Measurements from ENCODE around the gene AKT1S1.
"Not testable (repeated sequence)": the region's sequence is repeated elsewhere in the genome, so short reads cannot be mapped to it uniquely, and the experiment has no call there.

Gene AKT1S1

DNA sequence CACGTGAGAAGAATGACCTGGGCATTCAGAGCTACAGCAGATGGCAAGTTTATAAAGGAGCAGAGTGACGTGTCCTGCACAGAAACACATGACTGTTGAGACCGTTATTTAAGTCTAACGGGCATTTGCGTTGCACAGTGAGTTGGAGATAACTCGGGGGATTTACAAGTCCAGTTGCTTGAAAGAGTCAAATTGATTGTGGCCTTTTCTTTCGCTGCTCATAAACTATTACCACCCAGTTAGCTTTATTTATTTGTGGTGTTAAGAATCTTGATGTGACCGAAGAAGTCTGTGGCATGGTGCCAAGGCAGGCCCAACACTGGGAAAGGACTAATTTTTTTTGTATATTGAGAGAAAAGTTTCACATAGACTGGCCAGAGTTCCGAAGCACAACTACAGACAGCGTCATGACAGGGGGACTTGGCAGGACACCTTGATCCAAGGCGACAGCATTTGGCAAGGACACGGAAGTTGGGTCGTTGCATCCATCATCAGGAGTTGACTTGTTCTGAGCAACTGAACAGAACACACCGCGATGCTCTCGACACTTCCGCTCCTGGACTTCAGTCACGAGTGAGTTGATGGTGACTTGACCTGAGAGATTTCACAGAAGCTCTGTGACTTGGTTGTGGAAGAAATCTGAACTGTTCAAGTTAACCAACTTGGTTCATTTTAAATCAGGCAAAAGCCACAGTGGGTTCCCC is 38.1 kb downstream of the AKT1S1 start:
- no peak for DNase-seq (ENCODE audit: low read depth in 4 of 4, low spot score in 1 of 4)

DNA sequence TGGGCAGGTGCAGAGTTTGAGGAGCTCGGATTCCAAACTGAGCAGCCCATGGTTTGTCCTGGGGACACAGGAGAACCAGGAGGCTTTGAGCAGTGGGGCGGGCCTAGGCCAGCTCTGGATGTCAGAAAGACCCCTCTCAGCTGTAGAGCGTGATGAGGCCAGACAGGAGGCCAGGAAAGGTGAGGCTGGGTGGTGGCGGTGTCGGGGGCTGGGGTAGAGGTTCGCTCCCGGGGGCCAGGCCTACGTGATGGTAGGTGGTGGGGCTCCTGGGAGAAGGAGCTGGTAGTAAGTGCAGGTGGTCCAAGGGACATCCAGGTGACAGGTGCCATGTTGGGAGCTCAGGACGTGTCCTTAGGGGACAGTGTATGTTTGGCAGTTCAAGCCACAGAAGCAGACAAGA is 39.7 kb downstream of the AKT1S1 start:
- DNase-seq (ENCODE audit: low read depth in 4 of 4, low spot score in 1 of 4), result no peak

DNA sequence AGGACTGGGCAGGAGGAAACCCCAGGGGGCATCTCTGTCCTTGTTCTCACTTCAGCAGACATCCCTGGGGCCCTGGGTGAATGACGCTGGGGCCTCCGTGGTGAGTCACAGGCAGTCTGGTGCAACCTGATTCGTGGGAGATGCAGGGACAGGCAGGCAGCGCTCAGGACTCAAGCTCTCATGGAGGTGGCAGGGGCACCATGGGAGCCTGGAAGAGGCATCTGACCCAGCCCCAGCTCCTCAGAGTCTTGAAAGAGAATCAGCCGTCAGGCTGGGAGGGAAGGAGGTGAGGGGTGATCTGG is 40.2 kb downstream of the AKT1S1 start:
- DNase-seq (ENCODE audit: low read depth in 4 of 4, low spot score in 1 of 4), result no peak

DNA sequence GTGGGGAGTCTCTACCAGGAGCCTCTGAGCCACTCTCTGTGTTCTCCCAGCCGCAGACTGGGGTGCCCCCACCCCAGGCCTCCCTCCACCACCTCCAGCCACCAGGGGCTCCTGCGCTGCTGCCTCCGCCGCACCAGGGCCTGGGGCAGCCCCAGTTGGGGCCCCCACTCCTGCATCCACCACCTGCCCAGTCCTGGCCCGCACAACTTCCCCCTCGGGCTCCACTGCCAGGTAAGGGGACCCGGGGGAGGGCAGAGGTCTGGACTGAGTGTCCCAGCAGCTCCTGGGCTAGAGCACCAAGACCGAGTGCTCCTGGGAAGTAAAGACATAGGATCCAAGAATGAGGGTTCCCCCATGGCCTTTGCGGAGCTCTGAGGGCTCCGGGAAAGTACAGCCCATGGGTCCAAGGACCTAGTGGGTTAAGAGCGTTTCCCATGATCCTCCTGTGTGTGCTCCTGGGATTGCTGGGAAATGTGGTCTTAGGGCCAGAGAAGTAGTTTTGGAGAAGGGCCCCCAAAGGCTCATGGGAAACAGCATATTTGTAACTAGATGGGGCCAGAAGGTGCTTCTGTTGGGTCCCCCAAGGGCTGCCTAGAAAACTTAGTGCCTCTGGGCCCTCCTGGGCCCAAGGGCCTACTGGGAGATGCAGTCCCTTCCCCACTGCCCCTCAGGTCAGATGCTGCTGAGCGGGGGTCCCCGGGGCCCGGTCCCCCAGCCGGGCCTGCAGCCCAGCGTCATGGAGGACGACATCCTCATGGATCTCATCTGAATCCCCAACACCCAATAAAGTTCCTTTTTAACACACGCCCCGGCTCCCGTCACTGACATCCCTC is 40.8 kb downstream of the AKT1S1 start:
- DNase-seq (ENCODE audit: low read depth in 4 of 4, low spot score in 1 of 4), result no peak

DNA sequence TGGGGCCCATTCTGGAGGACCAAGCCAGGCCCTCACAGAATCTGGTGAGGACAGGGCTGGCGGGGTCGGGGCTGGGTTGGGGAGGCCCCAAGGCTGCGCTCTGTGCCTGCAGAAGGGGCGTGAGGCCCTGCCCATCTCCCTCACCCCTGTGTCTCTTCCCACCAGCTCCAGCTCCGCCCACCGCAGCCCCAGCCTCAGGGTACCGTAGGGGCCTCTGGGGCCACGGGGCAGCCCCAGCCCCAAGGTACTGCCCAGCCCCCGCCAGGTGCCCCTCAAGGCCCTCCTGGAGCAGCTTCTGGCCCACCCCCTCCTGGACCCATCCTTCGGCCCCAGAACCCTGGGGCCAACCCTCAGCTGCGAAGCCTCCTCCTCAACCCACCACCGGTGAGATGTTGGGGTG is 41.6 kb downstream of the AKT1S1 start:
- DNase-seq (ENCODE audit: low read depth in 4 of 4, low spot score in 1 of 4), result no peak

DNA sequence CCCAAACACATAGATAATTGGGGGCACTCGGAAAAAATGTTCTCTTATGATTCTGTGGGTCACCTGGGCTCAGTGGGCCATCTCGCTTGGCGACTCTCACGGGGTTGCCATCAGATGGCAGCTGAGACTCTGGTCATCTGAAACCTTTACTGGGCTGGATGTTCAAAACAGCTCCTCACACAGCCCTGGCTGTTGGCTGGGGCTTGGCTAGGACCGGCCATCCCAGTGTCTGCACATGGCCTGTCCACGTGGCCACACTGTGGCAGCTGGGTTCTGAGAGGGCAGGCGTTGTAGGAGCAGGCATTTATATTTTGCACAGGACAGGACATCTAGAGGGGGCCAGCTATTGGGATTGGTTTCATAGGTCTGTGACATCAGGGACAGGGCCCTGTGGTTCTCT is 43.6 kb downstream of the AKT1S1 start:
- no peak for DNase-seq (ENCODE audit: low read depth in 4 of 4, low spot score in 1 of 4)

DNA sequence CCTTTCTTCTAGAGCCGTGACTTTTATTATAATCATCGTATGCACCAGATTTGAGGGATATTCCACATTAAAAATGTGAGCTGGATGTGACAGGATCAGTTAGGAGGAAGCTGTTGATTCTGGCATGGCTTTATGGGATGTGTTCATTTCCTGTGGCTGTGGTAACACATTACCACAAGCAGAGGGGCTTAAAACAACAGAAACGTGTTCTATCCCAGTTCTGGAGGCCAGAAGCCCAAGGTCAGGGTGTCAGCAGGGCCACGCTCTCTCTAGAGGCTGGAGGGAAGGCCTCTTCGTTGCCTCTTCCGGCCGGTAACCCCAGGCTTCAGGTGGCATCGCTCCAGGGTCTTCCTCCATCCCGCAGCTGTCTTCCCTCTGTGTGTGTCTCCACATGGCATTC is 44.6 kb downstream of the AKT1S1 start:
- no peak for DNase-seq (ENCODE audit: low read depth in 4 of 4, low spot score in 1 of 4)

DNA sequence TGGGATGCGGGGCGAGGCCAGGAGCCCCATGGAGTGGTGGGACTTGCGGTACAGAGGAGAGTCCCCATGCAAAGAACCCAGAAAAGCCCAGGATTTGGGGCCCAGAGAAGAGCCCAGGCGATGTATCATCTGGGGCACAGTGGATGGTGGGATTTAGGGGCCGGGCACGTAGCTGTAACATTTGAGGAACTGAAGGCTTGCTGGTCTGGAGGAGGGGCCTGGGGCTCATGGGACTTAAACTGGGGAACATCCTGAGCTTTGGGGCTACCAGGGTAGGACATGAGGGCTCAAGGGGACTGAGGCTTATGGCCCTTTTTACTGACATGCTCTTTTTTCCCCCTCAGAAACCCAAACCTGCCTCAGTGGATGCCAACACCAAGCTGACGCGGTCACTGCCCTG is 45.6 kb downstream of the AKT1S1 start:
- no peak for DNase-seq (ENCODE audit: low read depth in 4 of 4, low spot score in 1 of 4)

DNA sequence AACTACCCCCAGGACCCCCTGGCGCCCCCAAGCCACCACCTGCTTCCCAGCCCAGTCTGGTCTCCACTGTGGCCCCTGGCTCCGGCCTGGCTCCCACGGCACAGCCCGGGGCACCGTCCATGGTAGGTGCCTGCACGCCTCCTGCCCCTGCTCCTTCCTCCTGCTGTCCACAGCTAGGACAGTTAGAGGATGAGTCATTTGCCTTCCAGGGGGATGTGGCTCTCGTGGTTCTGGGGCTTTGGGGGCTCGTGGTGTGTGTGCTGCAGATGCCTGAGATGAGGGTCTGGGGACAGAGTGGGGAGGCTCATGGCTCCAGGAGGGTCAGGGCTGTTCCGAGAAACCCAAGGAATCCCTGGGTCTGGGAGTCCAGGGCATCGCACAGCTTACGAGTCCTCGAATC is 46.4 kb downstream of the AKT1S1 start:
- DNase-seq (ENCODE audit: low read depth in 4 of 4, low spot score in 1 of 4), result no peak

DNA sequence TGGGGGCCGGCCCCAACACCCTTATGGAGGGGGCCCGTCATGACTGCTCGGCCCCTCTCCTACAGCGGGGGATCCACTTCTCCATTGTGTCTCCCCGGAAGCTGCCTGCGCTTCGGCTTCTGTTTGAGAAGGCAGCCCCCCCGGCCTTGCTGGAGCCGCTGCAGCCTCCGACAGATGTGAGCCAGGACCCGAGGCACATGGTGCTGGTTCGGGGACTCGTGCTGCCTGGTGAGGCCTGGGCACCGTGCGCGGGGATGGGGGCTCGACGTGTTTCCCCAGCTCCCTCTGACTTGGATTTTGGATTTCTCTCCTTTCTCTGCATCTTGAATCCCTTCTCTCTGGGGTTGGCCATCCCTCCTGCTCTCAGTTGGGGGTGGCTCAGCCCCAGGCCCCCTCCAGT is 47.4 kb downstream of the AKT1S1 start:
- no peak for DNase-seq (ENCODE audit: low read depth in 4 of 4, low spot score in 1 of 4)

DNA sequence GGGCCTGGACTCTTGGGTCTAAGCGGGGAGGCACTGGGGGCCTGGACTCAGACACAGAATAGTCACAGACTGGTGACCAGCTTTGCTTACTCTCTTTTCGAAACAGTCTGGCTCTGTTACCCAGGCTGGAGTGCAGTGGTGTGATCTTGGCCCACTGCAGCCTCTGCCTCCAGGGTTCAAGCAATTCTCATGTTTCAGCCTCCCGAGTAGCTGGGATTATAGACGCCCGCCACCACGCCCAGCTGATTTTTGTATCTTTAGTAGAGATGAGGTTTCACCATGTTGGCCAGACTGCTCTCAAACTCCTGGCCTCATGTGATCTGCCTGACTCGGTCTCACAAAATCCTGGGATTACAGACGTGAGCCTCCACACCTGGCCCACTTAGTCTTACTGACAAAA is 48.0 kb downstream of the AKT1S1 start:
- no peak for DNase-seq (ENCODE audit: low read depth in 4 of 4, low spot score in 1 of 4)

DNA sequence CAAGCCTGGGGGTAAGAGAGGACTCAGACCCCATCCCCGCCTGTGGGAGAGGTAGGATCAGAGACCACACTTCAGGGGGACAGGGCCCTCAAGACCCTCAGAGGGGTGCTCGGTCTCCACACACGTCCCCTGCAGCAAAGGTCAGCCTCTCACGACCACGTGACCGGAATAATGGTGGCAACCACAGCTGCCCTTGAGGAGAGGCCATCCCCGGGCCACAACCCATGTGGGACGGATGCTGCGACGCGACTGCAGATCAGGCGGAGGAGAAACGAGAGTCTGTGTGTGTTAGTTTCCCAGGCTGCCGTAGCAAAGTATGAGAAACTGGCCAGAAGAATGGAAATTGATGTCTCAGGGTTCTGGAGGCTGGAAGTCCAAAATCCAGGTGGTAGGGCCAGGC is 50.1 kb downstream of the AKT1S1 start:
- DNase-seq (ENCODE audit: low read depth in 4 of 4, low spot score in 1 of 4), result no peak

DNA sequence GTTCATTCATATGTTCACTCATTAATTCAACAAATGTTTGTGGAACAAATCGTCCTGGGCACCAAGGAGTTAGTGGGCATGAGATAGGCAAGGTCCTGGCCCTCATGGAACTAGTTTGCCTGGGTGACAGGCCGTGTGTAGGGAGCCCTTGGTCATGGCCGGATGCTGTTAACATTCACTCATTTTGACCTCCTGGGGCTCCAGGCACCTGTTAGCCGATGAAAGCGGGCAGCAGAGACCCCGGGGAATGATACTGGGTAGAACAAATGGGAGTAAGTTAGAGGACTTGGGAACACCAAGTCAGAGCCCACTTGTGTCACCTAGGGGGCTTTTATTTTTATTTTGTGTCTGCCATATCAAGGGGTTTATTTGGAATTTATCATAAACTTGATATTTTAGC is 52.5 kb downstream of the AKT1S1 start:
- DNase-seq (ENCODE audit: low read depth in 4 of 4, low spot score in 1 of 4), result no peak

DNA sequence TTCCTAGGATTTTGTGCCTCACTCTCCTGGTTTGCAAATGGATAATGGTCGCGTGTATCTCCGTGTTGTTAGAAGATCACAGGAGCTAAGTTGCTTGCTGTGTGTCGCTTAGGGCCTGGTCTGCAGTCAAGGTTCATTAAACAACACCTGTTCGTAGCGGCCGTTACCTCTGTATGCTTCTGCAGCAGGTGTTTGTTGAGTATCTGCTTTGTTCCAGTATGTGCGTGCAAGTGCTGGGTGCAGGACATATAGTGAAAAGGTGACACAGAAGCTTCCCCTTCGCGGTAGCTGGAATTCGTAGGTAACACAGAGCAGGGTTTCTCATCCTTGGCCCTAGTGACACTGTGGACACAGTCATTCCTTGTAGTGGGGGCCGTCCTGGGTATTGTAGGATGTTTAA is 53.7 kb downstream of the AKT1S1 start:
- DNase-seq (ENCODE audit: low read depth in 4 of 4, low spot score in 1 of 4), result no peak

DNA sequence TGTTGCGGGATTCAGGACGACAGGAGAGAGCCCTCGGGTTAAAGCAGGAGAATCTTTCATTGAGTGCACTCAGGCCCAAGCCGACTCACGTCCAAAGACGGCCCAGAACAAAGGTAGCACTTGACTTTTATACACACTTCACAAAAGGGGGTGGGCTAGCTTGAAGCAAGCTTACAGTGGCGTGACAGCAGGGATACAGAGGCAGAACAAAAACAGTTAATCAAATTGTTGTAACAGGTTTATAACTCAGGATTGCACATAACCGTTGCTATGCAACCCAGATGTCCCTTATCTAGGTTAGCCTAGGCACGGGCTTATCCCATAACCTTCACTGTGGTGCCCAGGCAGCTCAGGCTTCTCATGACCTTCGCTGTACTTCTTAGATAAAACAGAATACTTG is 57.0 kb downstream of the AKT1S1 start:
- no peak for DNase-seq (ENCODE audit: low read depth in 4 of 4, low spot score in 1 of 4)

DNA sequence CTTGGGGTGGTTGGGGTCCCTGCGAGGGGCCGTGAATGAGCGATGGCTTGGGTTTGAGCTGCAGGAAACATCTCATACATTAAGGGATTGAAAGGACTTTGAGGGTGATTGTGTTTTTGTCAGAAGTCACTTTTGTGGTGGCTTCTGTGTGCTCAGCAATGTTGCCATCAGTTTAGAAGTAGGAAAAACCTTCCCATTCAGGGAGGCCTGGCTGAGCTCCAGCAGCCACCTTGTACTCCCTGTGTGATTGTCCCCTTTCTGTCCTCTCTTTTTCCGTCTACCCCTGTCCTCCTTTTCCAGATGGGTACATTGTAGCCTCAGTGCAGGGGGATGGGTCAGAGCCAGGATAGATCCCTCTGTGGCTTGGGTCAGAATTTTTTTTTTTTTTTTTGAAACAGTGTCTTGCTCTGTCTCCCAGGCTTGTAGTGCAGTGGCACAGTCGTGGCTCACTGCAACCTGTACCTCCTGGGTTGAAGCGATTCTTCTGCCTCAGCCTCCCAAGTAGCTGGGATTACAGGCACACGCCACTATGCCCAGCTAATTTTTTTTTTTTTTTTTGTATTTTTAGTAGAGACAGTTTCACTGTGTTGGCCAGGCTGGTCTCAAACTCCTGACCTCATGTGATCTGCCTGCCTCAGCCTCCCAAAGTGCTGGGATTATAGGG is 57.6 kb downstream of the AKT1S1 start:
- DNase-seq (ENCODE audit: low read depth in 4 of 4, low spot score in 1 of 4), result not testable (repeated sequence)
